Karpas-422 (cell line): ENCODE data around the gene RSAD1. TPM values are rescaled to one million over a fixed set of nuclear protein-coding genes. Genes with fewer than 3 reads are reported as not detected.

ENCODE experiments used
- DNase-seq: peaks from one replicate; pipeline ENCODE4 v3.0.0-alpha.2; 2015
- H2AFZ ChIP-seq: fragments of 200-600 bp; sonication (generic); 2 replicates; pipeline ENCODE4 v1.6.1; 2014; ENCODE audit warnings: antibody characterized with exemption, low read length, mixed read lengths
- H3K27ac ChIP-seq: fragments of 200-600 bp; sonication (generic); 2 replicates; pipeline ENCODE4 v1.5.1; 2014; ENCODE audit warnings: mild to moderate bottlenecking, low read length, moderate library complexity
- H3K27me3 ChIP-seq: fragments of 200-600 bp; sonication (generic); 2 replicates; pipeline ENCODE4 v1.6.1; 2014; ENCODE audit warnings: low read length, mixed read lengths
- H3K36me3 ChIP-seq: fragments of 200-600 bp; sonication (generic); 2 replicates; pipeline ENCODE4 v1.6.1; 2014; ENCODE audit warnings: low read length, mixed read lengths; ENCODE audit not compliant: insufficient read depth
- H3K4me1 ChIP-seq: fragments of 200-600 bp; sonication (generic); 2 replicates; pipeline ENCODE4 v1.6.1; 2014; ENCODE audit warnings: mild to moderate bottlenecking, low read length, mixed read lengths
- H3K4me2 ChIP-seq: fragments of 200-600 bp; sonication (generic); 2 replicates; pipeline ENCODE4 v1.6.1; 2014; ENCODE audit warnings: low read length, low read depth, mild to moderate bottlenecking; ENCODE audit not compliant: poor library complexity, severe bottlenecking
- H3K4me3 ChIP-seq: fragments of 200-600 bp; sonication (generic); 2 replicates; pipeline ENCODE4 v1.5.1; 2014; ENCODE audit warnings: mild to moderate bottlenecking, antibody characterized with exemption, low read length, mixed read lengths
- H3K79me2 ChIP-seq: fragments of 200-600 bp; sonication (generic); 2 replicates; pipeline ENCODE4 v1.6.1; 2014; ENCODE audit warnings: mild to moderate bottlenecking, low read length, mixed read lengths
- H3K9ac ChIP-seq: fragments of 200-600 bp; sonication (generic); 2 replicates; pipeline ENCODE4 v1.6.0; 2014; ENCODE audit warnings: low read length
- H3K9me2 ChIP-seq: fragments of 200-600 bp; sonication (generic), shearing (Covaris generic); replicated peaks from 2 replicates; pipeline ENCODE4 v1.6.0; 2014; ENCODE audit warnings: mild to moderate bottlenecking, low read length, moderate library complexity; ENCODE audit not compliant: insufficient read depth
- H3K9me3 ChIP-seq: fragments of 300-700, 200-600 bp; sonication (generic); 2 replicates; pipeline ENCODE4 v1.6.1; 2014; ENCODE audit warnings: low read length, mixed read lengths
- H4K20me1 ChIP-seq: fragments of 200-600 bp; sonication (generic); 2 replicates; pipeline ENCODE4 v1.6.1; 2014; ENCODE audit warnings: mild to moderate bottlenecking, antibody characterized with exemption, low read length, low read depth; ENCODE audit not compliant: insufficient read depth
- total RNA-seq: library from RNA; depleted of rRNA; stranded (reverse); fragments of >200 nt; shearing (Covaris generic); gene quantifications from 2 replicates; pipeline ENCODE4 v1.2.3, GENCODE V29; 2014; ENCODE audit warnings: low replicate concordance

The RSAD1 gene
- total RNA-seq, 1 experiment from 2014 or later, result 15.4 TPM

DNA sequence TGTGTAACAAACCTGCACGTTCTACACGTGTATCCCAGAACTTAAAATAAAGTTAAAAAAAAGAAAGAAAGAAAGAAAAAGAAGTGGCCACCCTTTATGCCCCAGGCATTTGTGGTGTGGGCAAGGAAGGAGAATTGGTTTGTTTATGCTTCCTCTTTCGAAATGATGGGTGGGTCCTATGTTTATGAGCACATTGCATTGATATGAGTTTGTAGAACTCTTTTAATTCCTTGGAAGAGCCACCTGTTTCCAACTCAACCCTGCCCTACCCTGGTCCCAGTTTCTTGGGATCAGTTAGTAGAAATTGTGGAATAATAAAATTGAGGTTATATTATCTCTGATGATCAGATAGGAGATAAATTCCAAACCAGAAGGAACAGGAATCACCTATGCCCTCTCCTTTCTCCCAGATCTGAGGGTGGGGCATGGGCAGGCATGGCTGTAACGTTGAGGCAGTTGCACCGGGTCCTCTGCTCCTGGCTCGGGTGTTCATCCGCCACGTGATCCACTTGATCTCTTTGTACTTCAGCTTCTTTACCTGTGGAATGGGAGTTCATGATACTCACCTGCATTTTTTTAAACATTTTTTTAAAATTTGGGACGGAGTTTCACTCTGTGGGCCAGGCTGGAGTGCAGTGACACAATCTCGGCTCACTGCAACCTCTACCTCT, 25.9 kb upstream of the RSAD1 start:
- H3K27ac ChIP-seq, result no peak overlapping the region
- peak overlapping the region; percentile 19 for H3K4me2 ChIP-seq
- no peak overlapping the region for H2AFZ ChIP-seq
- no peaks in the 10 kb centered on the region for H4K20me1 ChIP-seq
- H3K9me3 ChIP-seq, result no peaks in the 10 kb centered on the region
- H3K27me3 ChIP-seq, result no peaks in the 10 kb centered on the region
- no peaks in the 10 kb centered on the region for H3K9me2 ChIP-seq
- H3K4me1 ChIP-seq, result peaks cover 14% of the 10 kb centered on the region
- H3K9ac ChIP-seq, result no peak overlapping the region
- no peaks in the 10 kb centered on the region for H3K36me3 ChIP-seq
- H3K4me3 ChIP-seq, result no peak overlapping the region
- DNase-seq, result no peak
- H3K79me2 ChIP-seq, result peaks cover 41% of the 10 kb centered on the region

DNA sequence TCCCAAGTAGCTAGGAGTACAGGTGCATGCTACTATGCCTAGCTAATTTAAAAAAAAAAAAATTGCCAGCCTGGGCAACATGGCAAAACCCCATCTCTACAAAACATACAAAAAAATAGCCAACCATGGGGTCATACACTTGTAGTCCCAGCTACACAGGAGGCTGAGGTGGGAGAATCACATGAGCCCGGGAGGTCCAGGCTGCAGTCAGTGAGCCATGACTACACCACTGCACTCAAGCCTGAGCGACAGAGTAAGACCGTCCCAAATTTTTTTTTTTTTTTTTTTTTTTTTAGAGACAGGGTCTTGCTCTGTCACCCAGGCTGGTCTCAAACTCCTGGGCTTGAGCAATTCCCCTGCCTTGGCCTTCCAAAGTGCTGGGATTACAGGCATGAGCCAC, 24.8 kb upstream of the RSAD1 start:
- no peaks in the 10 kb centered on the region for H3K27me3 ChIP-seq

DNA sequence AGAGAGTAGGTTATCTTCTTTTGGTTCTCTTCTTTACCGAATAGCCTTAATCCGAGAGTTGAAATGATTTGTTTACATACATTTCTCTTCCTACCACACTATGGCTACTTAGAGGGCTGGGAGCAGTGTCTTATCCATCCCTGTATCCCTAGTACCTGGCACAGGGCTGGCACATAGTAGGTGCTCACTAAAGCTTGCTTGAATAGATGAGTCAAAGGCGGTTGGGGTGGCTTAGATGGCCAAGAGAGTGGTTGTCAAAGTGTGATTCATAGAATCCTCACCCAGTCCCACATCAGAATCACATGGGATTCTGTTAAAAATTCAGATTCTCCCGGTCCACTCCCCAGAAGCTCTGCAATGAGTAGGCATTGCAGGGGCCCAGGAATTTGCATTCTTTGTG, 21.0 kb upstream of the RSAD1 start:
- H3K79me2 ChIP-seq, result peaks cover 6% of the 10 kb centered on the region

More for the DNA sequence above, 24.8 kb upstream of the RSAD1 start:
- Histone ChIP-seq H3K9me3 (no peaks in the 10 kb centered on the region), H3K4me2 (no peak overlapping the region), H3K4me1 (peaks cover 14% of the 10 kb centered on the region), H3K27ac (no peak overlapping the region), H4K20me1 (no peaks in the 10 kb centered on the region), H3K79me2 (peaks cover 31% of the 10 kb centered on the region), H2AFZ (no peak overlapping the region), H3K36me3 (no peaks in the 10 kb centered on the region), H3K4me3 (no peak overlapping the region), H3K9me2 (no peaks in the 10 kb centered on the region), H3K9ac (no peak overlapping the region)
- no peak for DNase-seq

DNA sequence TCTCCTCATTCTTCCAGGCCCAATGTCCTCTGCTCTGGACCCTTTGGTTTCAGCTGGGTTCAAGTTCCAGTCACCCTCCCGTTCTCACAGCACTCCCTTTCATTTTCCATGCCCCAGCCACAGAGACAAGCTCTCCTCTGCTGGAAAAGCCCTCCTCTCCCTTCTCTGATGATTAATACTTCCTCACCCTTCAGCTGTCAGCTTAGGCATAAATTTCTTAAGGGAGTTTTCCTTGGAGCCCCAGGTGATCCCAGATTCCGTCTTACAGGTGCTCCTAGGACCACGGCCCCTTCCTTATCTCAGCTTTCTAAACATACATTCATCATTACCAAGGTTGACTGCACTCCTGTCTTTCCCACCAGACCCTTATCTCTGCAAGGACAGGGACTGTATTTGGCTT, 20.4 kb upstream of the RSAD1 start:
- Histone ChIP-seq H4K20me1 (no peaks in the 10 kb centered on the region), H3K27ac (no peak overlapping the region), H3K9me3 (no peaks in the 10 kb centered on the region), H3K79me2 (no peaks in the 10 kb centered on the region), H3K27me3 (no peaks in the 10 kb centered on the region), H2AFZ (no peak overlapping the region), H3K9ac (no peak overlapping the region), H3K9me2 (no peaks in the 10 kb centered on the region), H3K4me3 (no peak overlapping the region), H3K4me2 (no peak overlapping the region), H3K36me3 (no peaks in the 10 kb centered on the region), H3K4me1 (0 out of 2 replicates have a peak, but pooled peaks cover 4% of the 10 kb centered on the region)
- DNase-seq, result no peak

More for the DNA sequence above, 21.0 kb upstream of the RSAD1 start:
- H4K20me1 ChIP-seq, result no peaks in the 10 kb centered on the region
- H3K27me3 ChIP-seq, result no peaks in the 10 kb centered on the region
- H3K9me3 ChIP-seq, result no peaks in the 10 kb centered on the region
- no peak overlapping the region for H3K4me3 ChIP-seq
- H3K36me3 ChIP-seq, result no peaks in the 10 kb centered on the region
- H3K4me2 ChIP-seq, result no peak overlapping the region
- H3K27ac ChIP-seq, result no peak overlapping the region
- DNase-seq, result no peak
- no peaks in the 10 kb centered on the region for H3K9me2 ChIP-seq
- peaks cover 6% of the 10 kb centered on the region; the same call in 1 of the 2 replicates for H3K4me1 ChIP-seq
- no peak overlapping the region for H2AFZ ChIP-seq
- no peak overlapping the region for H3K9ac ChIP-seq

DNA sequence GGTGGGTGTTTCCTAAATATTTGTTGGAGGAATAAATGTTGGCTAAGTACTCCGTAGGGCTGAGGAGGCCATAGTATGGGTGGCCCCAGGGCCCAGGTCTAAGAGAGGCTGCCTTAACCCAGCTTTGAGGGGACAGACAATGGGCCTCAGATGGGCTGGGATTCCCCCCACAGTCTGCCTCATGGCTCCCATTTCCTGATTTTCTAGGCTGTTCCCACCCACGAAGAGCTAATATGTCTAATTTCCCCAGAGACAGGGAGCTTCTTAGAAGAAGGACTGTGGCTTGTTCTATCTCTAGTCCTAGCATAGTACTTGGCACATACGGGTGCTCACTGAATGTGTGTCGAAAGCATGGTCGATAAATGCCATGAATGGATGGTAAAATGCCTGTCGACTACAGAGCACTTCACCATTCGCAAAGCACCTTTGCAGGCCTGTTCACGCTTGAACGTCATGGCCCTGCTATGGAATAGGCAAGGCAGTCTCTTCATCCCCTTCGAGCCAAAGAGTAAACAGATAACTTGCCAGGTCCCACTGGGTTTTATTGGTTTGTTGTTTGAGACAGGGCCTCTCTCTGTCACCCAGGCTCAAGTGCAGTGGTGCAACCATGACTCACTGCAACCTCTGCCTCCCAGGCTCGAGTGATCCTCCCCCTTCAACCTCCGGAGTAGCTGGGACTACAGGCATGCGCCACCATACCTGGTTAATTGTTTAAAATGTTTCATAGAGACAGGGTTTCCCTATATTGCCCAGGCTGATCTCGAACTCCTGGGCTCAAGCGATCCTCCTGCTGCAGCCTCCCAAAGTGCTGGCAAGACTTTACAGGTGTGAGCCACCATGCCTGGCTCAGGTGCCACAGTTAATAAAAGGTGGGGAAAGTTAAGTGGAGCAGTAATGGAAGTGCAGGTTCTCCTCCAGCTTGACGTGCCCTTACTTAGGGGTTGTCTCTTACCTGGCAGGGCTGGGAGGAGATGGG, 19.7 kb upstream of the RSAD1 start:
- no peaks in the 10 kb centered on the region for H3K36me3 ChIP-seq
- H3K27ac ChIP-seq, result no peak overlapping the region
- H3K27me3 ChIP-seq, result no peaks in the 10 kb centered on the region
- H3K79me2 ChIP-seq, result no peaks in the 10 kb centered on the region
- H3K4me3 ChIP-seq, result no peak overlapping the region
- H3K9me3 ChIP-seq, result no peaks in the 10 kb centered on the region
- H3K9ac ChIP-seq, result no peak overlapping the region
- H4K20me1 ChIP-seq, result no peaks in the 10 kb centered on the region
- no peaks in the 10 kb centered on the region for H3K9me2 ChIP-seq
- H2AFZ ChIP-seq, result no peak overlapping the region
- H3K4me2 ChIP-seq, result no peak overlapping the region
- DNase-seq, result no peak
- H3K4me1 ChIP-seq, result 0 out of 2 replicates have a peak, but pooled peaks cover 4% of the 10 kb centered on the region

DNA sequence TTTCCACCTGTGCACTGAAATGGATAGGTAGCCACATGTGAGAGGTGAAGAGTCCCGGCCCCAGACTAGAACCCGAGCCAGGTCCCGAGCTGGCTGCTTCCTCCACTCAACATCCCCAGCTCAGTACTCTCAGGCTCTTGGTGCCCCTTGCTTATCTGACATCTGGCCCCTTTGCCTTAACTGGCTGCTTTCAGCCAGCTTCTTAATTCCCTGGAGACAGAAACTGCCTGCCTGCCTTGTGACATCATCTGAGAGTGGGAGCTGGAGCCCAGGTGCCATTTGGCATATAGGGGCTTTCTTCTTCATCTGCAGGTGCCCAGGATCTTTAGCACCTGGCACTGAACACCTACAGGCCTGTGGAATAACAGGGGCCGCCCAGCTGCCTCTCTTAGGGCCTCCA, 18.9 kb upstream of the RSAD1 start:
- Histone ChIP-seq H3K4me2 (no peak overlapping the region), H3K36me3 (no peaks in the 10 kb centered on the region), H3K9me3 (no peaks in the 10 kb centered on the region), H3K27me3 (no peaks in the 10 kb centered on the region), H3K79me2 (no peaks in the 10 kb centered on the region), H4K20me1 (no peaks in the 10 kb centered on the region), H3K4me1 (0 out of 2 replicates have a peak, but pooled peaks cover 4% of the 10 kb centered on the region), H3K27ac (no peak overlapping the region), H3K4me3 (no peak overlapping the region), H3K9me2 (no peaks in the 10 kb centered on the region), H3K9ac (no peak overlapping the region), H2AFZ (no peak overlapping the region)
- DNase-seq, result peak; percentile 44

DNA sequence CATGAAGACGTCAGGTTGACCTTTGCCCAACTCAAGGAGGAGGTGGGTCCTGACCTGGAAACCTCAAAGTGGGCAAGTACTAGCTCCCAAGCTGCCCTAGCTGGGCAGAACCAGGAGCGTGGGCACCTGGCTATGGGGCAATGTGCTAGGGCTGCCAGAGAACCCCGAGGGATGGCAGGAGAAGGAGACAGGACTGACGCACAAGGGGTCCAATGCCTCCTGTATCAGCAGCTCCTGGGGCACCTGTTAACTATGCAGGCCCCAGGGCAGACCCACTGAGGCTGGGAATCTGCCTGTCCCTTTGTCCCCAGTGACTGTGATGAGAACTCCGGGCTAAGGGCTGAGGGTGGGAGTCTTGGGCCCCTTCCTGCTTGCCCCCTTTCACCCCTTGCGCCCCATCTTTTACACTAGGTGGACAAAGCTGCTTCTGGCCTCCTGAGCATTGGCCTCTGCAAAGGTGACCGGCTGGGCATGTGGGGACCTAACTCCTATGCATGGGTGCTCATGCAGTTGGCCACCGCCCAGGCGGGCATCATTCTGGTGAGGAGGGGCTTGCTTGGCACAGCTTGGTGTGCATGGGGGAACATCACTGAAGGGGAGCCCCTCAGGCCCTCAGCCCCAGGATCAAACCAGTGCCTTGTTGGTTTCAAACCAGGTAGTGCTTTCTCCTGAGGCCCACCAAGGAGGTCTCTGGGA, 17.7 kb upstream of the RSAD1 start:
- Histone ChIP-seq H3K4me1 (0 out of 2 replicates have a peak, but pooled peaks cover 4% of the 10 kb centered on the region), H2AFZ (no peak overlapping the region), H3K36me3 (no peaks in the 10 kb centered on the region), H3K27me3 (no peaks in the 10 kb centered on the region), H3K27ac (no peak overlapping the region), H4K20me1 (no peaks in the 10 kb centered on the region), H3K9me2 (no peaks in the 10 kb centered on the region), H3K4me2 (no peak overlapping the region), H3K9me3 (no peaks in the 10 kb centered on the region), H3K79me2 (no peaks in the 10 kb centered on the region), H3K4me3 (no peak overlapping the region), H3K9ac (no peak overlapping the region)
- DNase-seq, result no peak
